PC-3 (cell line): ENCODE results near the gene PAQR5. TPM values are rescaled to one million over a fixed set of nuclear protein-coding genes. Genes with fewer than 3 reads are reported as not detected.
"Not testable (repeated sequence)": the region's sequence is repeated elsewhere in the genome, so short reads cannot be mapped to it uniquely, and the experiment has no call there.

Source experiments
- ATAC-seq: fragments of 200-7000 bp; cut with Tn5 transposase; 2 replicates; pipeline ENCODE4 v1.9.1; 2020; ENCODE audit warnings: mild to moderate bottlenecking, moderate library complexity
- BruUV-seq: library from RNA; stranded (reverse); fragments of 400-500 nt; replicated peaks from 2 replicates; lab custom pipeline; 2021; lab: Mats Ljungman, UMichigan
- CTCF ChIA-PET: fragments of 300-600 bp; sonication (Branson Sonifier 250); formaldehyde crosslinking; loops from one replicate; lab custom pipeline; 2022; ENCODE audit warnings: antibody characterized with exemption; lab: Charles Lee
- POLR2A ChIA-PET: fragments of 300-600 bp; sonication (Branson Sonifier 250); formaldehyde crosslinking; loops from one replicate; lab custom pipeline; 2022; ENCODE audit warnings: antibody characterized with exemption; ENCODE audit not compliant: unreplicated experiment; lab: Charles Lee
- DNase-seq: peaks from one replicate; pipeline ENCODE4 v3.0.0-alpha.2; 2015
- H2AFZ ChIP-seq: fragments of 300-600 bp; sonication (generic); 2 replicates; pipeline ENCODE4 v1.6.0; 2016; ENCODE audit warnings: antibody characterized with exemption, low read length
- H3F3A ChIP-seq: fragments of 300-600 bp; sonication (generic); one replicate; pipeline ENCODE4 v1.6.0; 2017; ENCODE audit warnings: antibody characterized with exemption, low read length, control low read depth, mild to moderate bottlenecking; ENCODE audit not compliant: unreplicated experiment
- H3K27ac ChIP-seq: fragments of 300-600 bp; sonication (generic); 2 replicates; pipeline ENCODE4 v1.5.1; 2016; ENCODE audit warnings: mild to moderate bottlenecking, low read length
- H3K27me3 ChIP-seq: fragments of 300-600 bp; sonication (generic); 2 replicates; pipeline ENCODE4 v1.6.1; 2016; ENCODE audit warnings: low read length, mixed read lengths
- H3K36me3 ChIP-seq: fragments of 300-600 bp; sonication (generic); 2 replicates; pipeline ENCODE4 v1.6.1; 2016; ENCODE audit warnings: low read depth, mixed run types, low read length, mixed read lengths
- H3K4me1 ChIP-seq: fragments of 300-600 bp; sonication (generic); 2 replicates; pipeline ENCODE4 v1.5.1; 2016; ENCODE audit warnings: low read length; ENCODE audit not compliant: insufficient read depth
- H3K4me2 ChIP-seq: fragments of 300-600 bp; sonication (generic); 2 replicates; pipeline ENCODE4 v1.6.0; 2016; ENCODE audit warnings: low read length
- H3K4me3 ChIP-seq: fragments of 300-600 bp; sonication (generic); 2 replicates; pipeline ENCODE4 v1.5.1; 2016; ENCODE audit warnings: mild to moderate bottlenecking, low read length, mixed read lengths
- H3K79me2 ChIP-seq: fragments of 300-600 bp; sonication (generic); 2 replicates; pipeline ENCODE4 v1.6.1; 2017; ENCODE audit warnings: low read length, mixed read lengths
- H3K9ac ChIP-seq: fragments of 300-600 bp; sonication (generic); 2 replicates; pipeline ENCODE4 v1.6.0; 2016; ENCODE audit warnings: mild to moderate bottlenecking, low read length
- H3K9me2 ChIP-seq: fragments of 300-600 bp; sonication (generic); replicated peaks from 2 replicates; pipeline ENCODE4 v1.6.1; 2016; ENCODE audit warnings: mixed run types, low read length, mixed read lengths
- H3K9me3 ChIP-seq: fragments of 300-600 bp; sonication (generic); 2 replicates; pipeline ENCODE4 v1.6.1; 2016; ENCODE audit warnings: low read length, mixed read lengths
- H4K20me1 ChIP-seq: fragments of 300-600 bp; sonication (generic); 2 replicates; pipeline ENCODE4 v1.6.1; 2016; ENCODE audit warnings: low read length, mixed read lengths
- CTCF ChIP-seq: fragments of 300-600 bp; sonication (generic); conservative IDR thresholded peaks from 2 replicates; pipeline ENCODE4 v1.5.1; 2017; ENCODE audit warnings: antibody characterized with exemption, low read depth, mild to moderate bottlenecking, low read length
- EZH2 ChIP-seq: fragments of 300-600 bp; sonication (generic); IDR thresholded peaks from one replicate; pipeline ENCODE4 v1.6.1; 2017; ENCODE audit warnings: antibody characterized with exemption, mild to moderate bottlenecking, low read length; ENCODE audit not compliant: unreplicated experiment
- EZH2phosphoT487 ChIP-seq: fragments of 300-600 bp; sonication (generic); IDR thresholded peaks from 2 replicates; pipeline ENCODE4 v1.6.1; 2018; ENCODE audit warnings: mild to moderate bottlenecking, antibody characterized with exemption, low read length, borderline replicate concordance
- intact Hi-C: fragments of 100-400 bp; cut with micrococcal nuclease; formaldehyde crosslinking; loops from 2 replicates; pipeline ENCODE4 v1.9.0; 2023
- total RNA-seq: library from RNA; depleted of rRNA; stranded (reverse); fragments of >200 nt; gene quantifications from 2 replicates; pipeline ENCODE4 v1.2.3, GENCODE V29; 2014

Gene PAQR5
- total RNA-seq, 1 experiment from 2014 or later, result 12.2 TPM

GRCh38 chr15:69380100-69380725 lies 81.5 kb downstream of the PAQR5 start:
- Histone ChIP-seq H3K9me3 (no peaks in the 10 kb centered on the region), H3K36me3 (no peaks in the 10 kb centered on the region), H4K20me1 (no peaks in the 10 kb centered on the region), H3K79me2 (no peaks in the 10 kb centered on the region), H3K9ac (no peak overlapping the region), H3K4me3 (no peak overlapping the region), H3K9me2 (no peaks in the 10 kb centered on the region), H3F3A (no peaks in the 10 kb centered on the region), H3K4me2 (no peak overlapping the region), H3K27me3 (no peaks in the 10 kb centered on the region), H3K4me1 (no peaks in the 10 kb centered on the region), H2AFZ (no peak overlapping the region), H3K27ac (no peak overlapping the region)
- CTCF ChIA-PET, result no interaction called here
- TF ChIP-seq EZH2 (no peak), EZH2phosphoT487 (no peak), CTCF (peak; percentile 47)
- BruUV-seq, result no TSS peak
- intact Hi-C loops, result no loop called here
- DNase-seq (peak; percentile 13), ATAC-seq (no peak; the same call in 1 of the 2 replicates)
- POLR2A ChIA-PET, result no interaction called here

GRCh38 chr15:69380726-69381105 lies 82.0 kb downstream of the PAQR5 start:
- POLR2A ChIA-PET, result no interaction called here
- ATAC-seq (no peak), DNase-seq (no peak)
- H3K36me3 ChIP-seq, result no peaks in the 10 kb centered on the region
- no peaks in the 10 kb centered on the region for H3F3A ChIP-seq
- TF ChIP-seq EZH2phosphoT487 (no peak), EZH2 (no peak), CTCF (no peak; the same call in 1 of the 2 replicates)
- H3K9me3 ChIP-seq, result no peaks in the 10 kb centered on the region
- H3K4me1 ChIP-seq, result no peaks in the 10 kb centered on the region
- no peaks in the 10 kb centered on the region for H4K20me1 ChIP-seq
- intact Hi-C loops, result no loop called here
- no peak overlapping the region for H3K9ac ChIP-seq
- no peak overlapping the region for H3K4me3 ChIP-seq
- CTCF ChIA-PET, result no interaction called here
- H3K4me2 ChIP-seq, result no peak overlapping the region
- H2AFZ ChIP-seq, result no peak overlapping the region
- H3K27ac ChIP-seq, result no peak overlapping the region
- no peaks in the 10 kb centered on the region for H3K27me3 ChIP-seq
- H3K9me2 ChIP-seq, result no peaks in the 10 kb centered on the region
- no peaks in the 10 kb centered on the region for H3K79me2 ChIP-seq
- no TSS peak for BruUV-seq

GRCh38 chr15:69382176-69382575 lies 83.5 kb downstream of the PAQR5 start:
- BruUV-seq, H4K20me1 ChIP-seq, H3K9ac ChIP-seq, H3F3A ChIP-seq, intact Hi-C loops, H3K4me3 ChIP-seq, H3K27ac ChIP-seq, CTCF ChIA-PET, H3K9me2 ChIP-seq, H3K9me3 ChIP-seq, DNase-seq, ATAC-seq, H3K4me2 ChIP-seq, H3K36me3 ChIP-seq, H3K79me2 ChIP-seq, H3K4me1 ChIP-seq, H2AFZ ChIP-seq, POLR2A ChIA-PET, H3K27me3 ChIP-seq: not testable (repeated sequence)

- H3K9me3 ChIP-seq, H3K27me3 ChIP-seq, BruUV-seq, intact Hi-C loops, H4K20me1 ChIP-seq, H3K36me3 ChIP-seq, CTCF ChIA-PET, H3K79me2 ChIP-seq, DNase-seq, H3K9me2 ChIP-seq, POLR2A ChIA-PET, H2AFZ ChIP-seq, H3K9ac ChIP-seq, H3F3A ChIP-seq, H3K27ac ChIP-seq, H3K4me2 ChIP-seq, ATAC-seq, H3K4me3 ChIP-seq: not testable (repeated sequence)
- peaks cover 21% of the 10 kb centered on the region for H3K4me1 ChIP-seq
These were observed 85.4 kb downstream of the PAQR5 start for GRCh38 chr15:69384066-69384465.
